GM18951 (cell line): ENCODE data around the gene BPGM.
"Not testable (repeated sequence)": the region's sequence is repeated elsewhere in the genome, so short reads cannot be mapped to it uniquely, and the experiment has no call there.

Source experiments
- POLR2A ChIP-seq: IDR thresholded peaks from 4 replicates; pipeline ENCODE4 v1.6.1; 2011; ENCODE audit warnings: mild to moderate bottlenecking; ENCODE audit not compliant: insufficient read length, insufficient read depth; ENCODE audit errors: extremely low read depth
- in situ Hi-C: fragments of 300-500 bp; cut with MboI; formaldehyde crosslinking; loops from one replicate; pipeline ENCODE4 v1.12.0; 2022; ENCODE audit warnings: low sequenced_read_pairs, mixed read lengths, inconsistent platforms; ENCODE audit not compliant: unreplicated experiment

Gene BPGM

DNA sequence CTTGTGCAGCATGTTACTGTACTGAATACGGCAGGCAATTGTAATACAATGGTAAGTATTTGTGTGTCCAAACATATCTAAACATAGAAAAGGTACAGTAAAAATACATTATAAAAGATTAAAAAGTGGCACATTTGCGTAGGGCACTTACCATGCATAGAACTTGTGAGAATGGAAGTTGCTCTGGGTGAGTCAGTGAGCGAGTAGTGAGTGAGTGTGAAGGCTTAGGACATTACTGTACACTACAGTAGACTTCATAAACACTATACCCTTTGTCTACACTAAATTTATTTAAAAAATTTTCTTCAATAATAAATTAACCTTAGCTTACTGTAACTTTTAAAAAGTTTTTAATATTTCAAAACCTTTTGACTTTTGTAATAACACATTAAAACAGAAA lies 37.5 kb downstream of the BPGM start:
- in situ Hi-C loops = no loop called here
- no peak for TF ChIP-seq POLR2A

DNA sequence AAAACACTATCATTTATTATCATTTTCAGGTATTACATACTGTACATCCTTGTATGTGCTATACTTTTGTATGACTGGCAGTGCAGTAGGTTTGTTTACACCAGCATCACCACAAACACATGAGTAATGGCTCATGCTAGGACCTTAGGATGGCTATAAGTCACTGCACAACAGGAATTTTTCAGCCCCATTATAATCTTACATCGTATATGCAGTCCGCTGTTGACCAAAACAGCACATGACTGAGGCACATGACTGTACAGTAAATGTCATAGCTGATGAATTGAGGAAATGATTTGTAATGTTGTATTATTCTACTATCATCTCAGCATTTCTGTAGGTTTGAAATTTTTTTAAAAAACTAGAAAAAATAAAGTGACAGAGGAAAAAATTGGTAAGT lies 38.6 kb downstream of the BPGM start:
- no peak for TF ChIP-seq POLR2A
- in situ Hi-C loops = no loop called here

DNA sequence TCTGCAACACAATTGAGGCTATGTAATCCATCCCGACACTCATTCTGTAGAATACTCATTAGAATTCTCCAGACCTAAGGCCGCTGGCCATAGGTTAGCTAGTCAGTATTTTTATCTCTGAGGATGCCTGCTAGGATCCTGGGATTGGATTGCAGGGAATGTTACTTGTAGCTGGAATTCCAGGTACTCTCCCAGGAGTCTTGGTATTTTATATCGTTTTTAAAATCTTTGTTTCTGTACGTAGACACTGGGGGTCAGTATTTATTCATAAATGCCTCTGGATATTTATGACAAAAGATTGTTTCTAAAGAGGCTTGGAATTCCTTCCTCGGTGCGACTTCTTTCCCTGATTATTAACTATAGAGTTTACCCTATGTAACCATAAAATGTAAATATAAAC lies 40.1 kb downstream of the BPGM start:
- no peak for TF ChIP-seq POLR2A
- in situ Hi-C loops = no loop called here

DNA sequence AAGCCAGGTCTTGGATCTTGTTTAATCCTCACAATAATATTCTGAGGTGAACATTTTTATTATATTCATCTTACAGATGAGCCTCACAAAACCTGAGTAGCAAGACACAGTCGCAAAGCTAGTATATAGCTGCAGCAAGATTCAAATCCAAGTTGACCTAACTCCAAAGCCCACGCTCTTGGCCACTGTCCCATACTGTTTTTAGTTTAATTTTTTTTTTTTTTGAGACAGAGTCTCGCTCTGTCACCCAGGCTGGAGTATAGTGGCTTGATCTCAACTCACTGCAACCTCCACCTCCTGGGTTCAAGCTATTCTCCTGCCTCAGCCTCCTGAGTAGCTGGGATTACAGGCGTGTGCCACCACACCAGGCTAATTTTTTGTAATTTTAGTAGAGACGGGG lies 42.9 kb downstream of the BPGM start:
- in situ Hi-C loops = not testable (repeated sequence)

DNA sequence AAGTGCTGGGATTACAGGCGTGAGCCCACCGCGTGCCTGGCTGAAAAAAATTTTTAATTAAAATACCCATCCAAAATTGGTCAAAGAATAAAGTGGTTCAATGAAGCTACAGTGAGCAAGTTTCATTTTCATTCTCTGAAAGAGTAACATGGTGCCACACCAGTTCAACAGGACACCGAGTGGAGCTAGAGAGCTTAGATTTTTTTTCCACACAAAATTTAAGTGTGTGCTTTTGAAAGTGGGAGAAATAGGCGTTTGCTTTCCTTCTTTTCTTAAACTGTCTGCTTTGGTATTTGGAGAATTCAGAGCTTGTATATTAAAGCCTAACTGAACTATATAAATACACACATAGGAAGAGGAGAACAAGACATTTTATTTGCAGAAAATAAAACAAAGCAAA lies 43.4 kb downstream of the BPGM start:
- no peak for TF ChIP-seq POLR2A
- in situ Hi-C loops = no loop called here

DNA sequence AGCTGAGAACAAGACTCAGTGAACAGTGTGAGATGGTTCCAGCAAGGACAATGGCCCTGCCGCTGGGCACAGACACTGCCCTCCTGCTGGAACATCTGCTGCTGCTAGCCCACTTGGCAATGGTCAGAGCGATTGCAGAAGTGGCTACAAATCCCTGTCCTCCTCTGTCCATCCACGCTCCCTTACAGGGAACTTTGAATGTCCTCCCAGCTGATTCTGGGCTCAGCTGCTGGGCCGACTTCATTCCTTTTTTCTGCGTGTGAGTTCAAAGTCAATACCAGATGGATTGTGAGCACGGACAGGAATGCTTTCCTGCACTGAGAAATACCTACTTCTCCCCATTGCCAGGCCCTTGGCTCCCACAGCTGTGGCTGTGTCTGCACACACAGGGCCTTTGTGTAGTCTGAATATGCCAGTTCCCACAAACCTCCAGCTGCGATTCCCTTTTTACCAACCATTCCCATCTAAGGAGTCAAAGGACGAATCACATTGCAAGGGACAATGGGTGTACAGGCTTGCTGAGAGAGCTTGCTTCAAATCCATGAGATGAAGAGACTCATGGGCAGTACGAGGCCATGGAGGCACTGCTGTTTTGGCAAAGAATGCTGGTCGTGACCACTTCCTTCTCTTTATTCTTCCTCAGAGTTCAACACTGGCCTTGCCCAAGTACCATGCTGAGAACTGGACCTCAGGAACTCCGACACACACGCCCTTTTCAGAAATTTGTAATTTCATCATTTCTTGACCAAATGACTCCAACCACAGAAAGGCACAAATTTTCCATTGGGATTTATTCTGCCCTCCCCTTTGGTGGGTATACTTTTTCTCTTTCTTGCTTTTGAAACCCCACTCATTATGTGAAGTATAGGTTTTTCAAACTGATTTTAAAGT lies 44.2 kb downstream of the BPGM start:
- no peak for TF ChIP-seq POLR2A
- in situ Hi-C loops = no loop called here

DNA sequence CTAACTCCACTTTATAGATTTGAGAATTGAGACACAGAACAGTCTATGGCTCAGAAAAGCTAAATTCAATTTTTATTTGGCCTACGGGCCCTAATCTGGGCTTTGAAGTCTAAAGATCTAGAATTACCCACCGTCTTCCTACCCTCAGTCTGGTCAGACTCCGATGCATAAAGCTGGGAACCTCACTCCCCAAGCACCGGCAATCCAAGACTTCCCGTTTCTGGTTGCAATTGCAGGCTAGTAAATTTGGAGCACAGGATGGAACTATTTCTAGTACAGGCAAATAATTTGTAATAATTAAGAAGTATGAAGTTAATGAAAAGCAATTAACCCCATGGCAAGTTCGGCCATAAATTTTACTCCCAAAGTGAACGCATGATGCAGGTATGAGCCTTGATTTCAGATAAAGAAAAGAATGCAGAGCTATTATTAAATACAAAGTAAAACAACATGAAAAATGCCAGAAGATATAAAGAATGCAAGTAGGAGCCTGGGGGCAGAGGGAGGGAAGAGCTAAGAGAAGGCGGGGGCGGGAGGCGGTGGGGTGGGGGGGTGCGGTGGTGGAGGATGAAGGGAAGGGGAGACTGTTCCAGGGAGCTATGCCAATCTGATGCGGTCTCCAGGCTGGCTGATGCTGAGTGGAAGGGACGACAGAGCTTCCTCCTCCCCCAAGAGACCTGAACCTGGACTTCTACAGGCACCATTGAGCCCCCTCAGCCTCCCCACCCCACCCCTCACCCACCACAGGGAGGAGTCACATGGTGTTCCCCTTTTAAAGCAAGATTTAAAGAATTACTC lies 45.1 kb downstream of the BPGM start:
- TF ChIP-seq POLR2A = no peak
- in situ Hi-C loops = no loop called here

DNA sequence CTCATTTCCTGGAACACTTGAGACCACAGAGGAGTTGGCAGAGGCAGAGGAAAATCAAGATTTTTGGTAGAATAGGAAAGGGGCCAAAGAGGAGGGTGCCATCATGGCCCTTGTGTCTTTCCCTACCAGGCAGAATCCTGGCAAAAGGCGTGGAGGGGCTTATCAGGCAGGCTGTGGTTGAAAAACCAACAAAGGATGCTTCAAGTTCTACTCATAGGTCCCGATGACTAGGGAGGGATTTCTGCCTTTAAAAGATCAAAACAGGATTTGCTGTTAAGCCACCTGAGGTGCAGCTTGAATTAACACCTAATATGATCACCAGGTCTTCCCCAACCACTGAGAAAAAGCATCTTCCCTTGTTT lies 45.7 kb downstream of the BPGM start:
- in situ Hi-C loops = no loop called here
- TF ChIP-seq POLR2A = no peak

DNA sequence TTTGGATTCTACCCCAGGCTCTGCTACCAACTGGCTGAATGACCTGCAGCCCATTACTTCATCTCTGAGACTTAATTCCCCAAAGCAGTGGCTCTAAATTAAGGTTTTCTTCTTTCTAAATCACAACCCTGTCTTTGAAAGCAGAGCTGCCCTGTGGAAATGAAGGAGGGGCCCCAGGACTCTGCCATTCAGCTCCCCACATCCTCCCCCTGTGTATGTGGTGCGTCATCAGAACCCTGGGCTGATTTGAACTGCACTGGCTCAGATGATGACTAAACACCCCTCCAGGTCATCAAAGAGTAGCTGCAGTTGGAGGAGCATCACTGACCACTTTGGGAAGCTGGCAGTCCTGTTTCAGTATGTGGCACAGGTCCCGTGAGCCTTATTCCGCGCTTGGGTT lies 46.6 kb downstream of the BPGM start:
- TF ChIP-seq POLR2A = no peak

DNA sequence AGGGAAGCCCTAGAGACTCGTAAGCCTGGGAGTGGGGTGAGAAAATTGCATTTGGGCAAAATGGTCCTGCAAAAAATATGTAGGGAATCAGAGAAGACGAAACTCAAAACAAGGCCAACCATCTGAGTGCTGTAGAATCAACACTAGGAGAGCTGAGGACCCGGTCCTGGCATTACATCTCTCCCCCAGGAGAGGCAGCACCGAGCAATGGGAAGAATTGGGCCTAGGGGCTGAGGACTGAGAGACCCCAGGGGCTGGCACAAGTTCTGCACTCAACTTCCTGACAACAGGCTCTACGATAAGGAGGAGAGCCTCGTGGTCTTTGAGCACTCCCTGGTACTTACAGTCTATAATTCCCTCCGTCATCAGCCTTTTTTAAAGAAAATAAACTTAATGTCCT lies 47.6 kb downstream of the BPGM start:
- in situ Hi-C loops = no loop called here
- TF ChIP-seq POLR2A = no peak

More for the DNA sequence above, 46.6 kb downstream of the BPGM start:
- in situ Hi-C loops = no loop called here

DNA sequence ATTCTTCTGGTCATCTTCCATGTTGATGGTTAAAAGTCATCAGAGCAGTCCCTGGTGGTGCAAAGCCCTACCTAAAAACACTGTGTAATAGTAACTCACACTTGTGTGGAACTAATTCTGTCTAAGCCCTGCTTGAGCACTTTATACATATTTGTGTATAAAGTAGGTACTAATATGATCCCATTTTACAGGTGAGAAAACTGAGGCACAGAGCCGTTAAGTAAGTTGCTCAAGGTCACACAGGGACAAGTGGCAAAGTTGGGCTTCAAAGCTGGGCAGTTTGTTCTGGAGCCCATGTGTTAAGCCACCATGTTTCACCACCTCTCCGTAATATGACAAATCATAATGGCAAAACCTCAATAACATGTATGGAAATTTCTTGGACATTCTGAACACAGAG lies 48.1 kb downstream of the BPGM start:
- in situ Hi-C loops = no loop called here
- TF ChIP-seq POLR2A = no peak

DNA sequence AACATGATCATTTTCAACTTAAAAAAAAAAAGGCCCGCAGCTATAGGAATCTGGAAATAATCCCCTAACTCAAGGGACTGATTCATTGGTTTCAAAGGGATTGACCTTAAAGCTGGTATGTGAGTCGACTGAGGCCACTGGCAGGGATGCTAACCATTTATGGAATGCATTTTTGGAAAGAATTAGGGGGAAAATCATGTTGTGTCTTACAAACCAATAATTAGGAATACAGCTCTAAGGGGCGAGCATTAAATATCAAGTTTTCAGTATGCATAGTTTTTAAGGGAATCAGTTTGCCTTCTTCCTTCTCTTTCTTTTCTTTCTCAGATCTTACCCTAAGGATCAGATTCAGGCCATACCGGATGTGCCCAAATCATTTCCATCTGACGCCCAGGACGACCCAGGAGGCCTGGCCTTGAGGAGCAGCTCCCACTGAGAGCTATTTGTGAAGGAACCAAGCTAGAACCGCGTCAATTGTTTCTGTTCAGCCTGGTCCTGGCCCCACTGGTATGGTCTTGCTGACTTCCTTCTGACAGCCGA lies 48.7 kb downstream of the BPGM start:
- no peak for TF ChIP-seq POLR2A
- in situ Hi-C loops = no loop called here

DNA sequence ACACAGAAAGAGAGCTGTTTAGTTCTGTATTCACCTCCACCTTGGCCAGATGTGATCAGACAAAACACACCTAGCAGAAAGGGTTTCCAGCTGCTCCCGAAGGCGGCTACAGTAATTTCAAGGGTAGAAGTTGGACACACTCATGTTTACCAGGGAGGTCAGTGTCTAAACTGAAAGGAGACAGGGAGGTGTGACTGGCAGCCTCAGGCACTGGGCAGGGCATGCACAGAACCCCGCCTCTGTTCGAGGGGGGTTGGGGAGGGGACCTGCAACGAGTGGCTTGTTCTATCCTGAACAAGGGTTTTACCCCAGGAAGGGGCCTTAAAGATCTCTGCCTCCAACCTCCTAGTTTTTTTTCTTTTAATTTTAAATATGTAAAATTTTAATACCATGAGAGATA lies 49.6 kb downstream of the BPGM start:
- in situ Hi-C loops = no loop called here
- no peak for TF ChIP-seq POLR2A
